RWPE1 (cell line): Measurements from ENCODE around the gene HES7.

Source experiments
- CTCF ChIA-PET: fragments of 350-600 bp; sonication (Branson Sonifier 250); formaldehyde crosslinking; extraction: SDS; loops from one replicate; lab custom pipeline; 2021; lab: Yijun Ruan, JAX
- POLR2A ChIA-PET: fragments of 400-600 bp; formaldehyde crosslinking; extraction: SDS; loops from one replicate; lab custom pipeline; 2020; ENCODE audit warnings: antibody characterized with exemption; ENCODE audit not compliant: low non-redundant PET; lab: Yijun Ruan, JAX
- DNase-seq: peaks from one replicate; pipeline ENCODE4 v3.0.0; 2012; ENCODE audit warnings: low spot score
- H3K27ac ChIP-seq: fragments of 450-650 bp; 2 replicates; pipeline ENCODE4 v1.5.1; 2017
- CTCF ChIP-seq: fragments of 450-650 bp; conservative IDR thresholded peaks from 2 replicates; pipeline ENCODE4 v1.5.1; 2017; ENCODE audit warnings: low read depth, mild to moderate bottlenecking

The HES7 gene

GRCh38 chr17:8133941-8134340 is 10.0 kb upstream of the HES7 start:
- no peak for TF ChIP-seq CTCF
- ChIA-PET CTCF (no interaction called here), POLR2A (no interaction called here)

GRCh38 chr17:8133399-8133798 is 9.5 kb upstream of the HES7 start:
- ChIA-PET CTCF (no interaction called here), POLR2A (no interaction called here)
- no peak for TF ChIP-seq CTCF
- H3K27ac ChIP-seq, result peak overlapping the region; percentile 41
- no peak for DNase-seq

More at GRCh38 chr17:8133941-8134340, 10.0 kb upstream of the HES7 start:
- DNase-seq, result no peak
- H3K27ac ChIP-seq, result peak overlapping the region; percentile 41

GRCh38 chr17:8131844-8132441 is 8.0 kb upstream of the HES7 start:
- ChIA-PET POLR2A (interaction anchor here (0.6 kb wide), 2 partner anchors 29 to 148 kb away, joined by 3 to 10 read pairs; no protein-coding TSS in a partner anchor), CTCF (interaction anchor here (0.6 kb wide), 1 partner anchor 142 kb away, joined by 4 read pairs; no protein-coding TSS in a partner anchor)
- no peak for DNase-seq
- H3K27ac ChIP-seq, result no peak overlapping the region
- no peak for TF ChIP-seq CTCF

GRCh38 chr17:8128125-8128784 is 4.3 kb upstream of the HES7 start:
- ChIA-PET POLR2A (no interaction called here), CTCF (interaction anchor here (0.9 to 1.1 kb wide), 2 partner anchors 10 to 11 kb away, joined by 3 to 9 read pairs; no protein-coding TSS in a partner anchor)
- H3K27ac ChIP-seq, result no peak overlapping the region
- no peak for TF ChIP-seq CTCF
- no peak for DNase-seq

DNA sequence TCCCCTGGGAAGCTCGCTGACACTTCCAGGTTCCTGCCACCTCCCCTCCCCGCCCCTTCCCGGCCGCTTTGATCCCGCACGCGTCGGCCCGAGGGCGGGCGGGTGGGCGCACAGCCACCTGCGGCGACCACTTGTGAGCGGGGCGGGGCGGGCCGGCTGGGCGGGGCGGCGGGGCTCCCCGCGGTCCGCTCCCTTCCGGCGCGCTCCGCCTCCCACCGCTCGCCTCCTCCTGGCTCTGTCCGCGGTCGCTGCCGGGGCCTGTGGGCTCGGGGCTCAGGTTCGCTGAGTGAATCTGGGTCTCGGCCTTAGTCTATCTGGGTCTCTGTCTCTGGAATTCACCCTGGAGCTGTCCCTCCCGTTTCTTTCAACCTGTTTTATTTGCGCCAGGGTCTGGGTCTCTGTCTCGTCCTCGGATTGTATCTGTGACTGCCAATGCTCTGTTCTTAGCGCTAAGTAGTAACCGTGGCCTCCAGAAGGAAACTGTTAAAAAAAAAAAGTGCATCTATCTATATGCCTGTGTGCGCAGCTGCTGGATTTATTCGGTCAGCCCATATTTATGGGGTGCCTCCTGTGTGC is 2.7 kb upstream of the HES7 start:
- POLR2A ChIA-PET, result interaction anchor here (1.2 kb wide), 1 partner anchor 30 kb away, joined by 3 read pairs; no protein-coding TSS in a partner anchor
- CTCF ChIA-PET, result interaction anchor here (0.6 to 1.2 kb wide), 4 partner anchors 11 to 55 kb away, joined by 3 to 4 read pairs (median 3); no protein-coding TSS in a partner anchor
- no peak for TF ChIP-seq CTCF
- H3K27ac ChIP-seq, result peak overlapping the region; percentile 90
- DNase-seq, result no peak

DNA sequence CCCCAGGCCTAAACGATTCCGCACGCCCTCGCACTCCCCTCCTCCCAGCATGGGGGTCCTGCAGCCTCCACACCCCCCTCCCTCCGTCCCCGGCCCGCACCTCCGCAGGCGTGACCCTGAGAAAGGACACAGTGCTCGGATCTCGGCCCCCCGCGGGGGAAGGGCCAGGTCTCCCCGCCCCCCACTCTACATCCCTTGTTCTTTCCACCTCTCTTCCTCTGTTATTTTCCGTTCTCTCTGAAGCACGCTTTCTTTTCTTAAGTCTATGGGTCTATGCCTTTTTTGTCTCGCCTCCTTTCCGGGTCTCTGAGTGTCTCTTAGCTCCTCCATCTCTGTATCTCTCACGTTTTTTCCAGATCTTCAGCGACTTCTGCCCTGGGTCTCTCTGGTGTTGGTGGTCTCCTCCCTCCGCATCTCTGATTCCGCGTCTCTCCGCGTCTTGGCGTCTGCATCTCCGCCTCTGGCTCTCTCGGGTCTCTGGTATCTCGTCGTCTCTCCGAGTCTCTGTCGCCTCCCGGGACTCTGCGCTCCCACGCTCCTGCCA is 2.1 kb upstream of the HES7 start:
- CTCF ChIA-PET, result no interaction called here
- TF ChIP-seq CTCF, result no peak
- no peak for DNase-seq
- POLR2A ChIA-PET, result interaction anchor here (1.2 kb wide), 1 partner anchor 30 kb away, joined by 3 read pairs; no protein-coding TSS in a partner anchor
- peak overlapping the region; percentile 90 for H3K27ac ChIP-seq
